ENCODE measurements around the gene PRR18. TPM values are rescaled to one million over a fixed set of nuclear protein-coding genes. Genes with fewer than 3 reads are reported as not detected.

PRR18 gene
- total RNA-seq, 1 experiment from 2014 or later: 0.23 TPM

- no peak for TF ChIP-seq POLR2AphosphoS5 (IDR thresholded peaks at IDR 0.05; ENCODE audit: low read depth, low read length)
- no peak for TF ChIP-seq SIN3A (IDR thresholded peaks at IDR 0.05; ENCODE audit: borderline replicate concordance, insufficient read depth, low read depth, low read length)
- no peak for TF ChIP-seq CTCF (IDR thresholded peaks at IDR 0.05)
- TF ChIP-seq TCF7L2 (IDR thresholded peaks at IDR 0.05; ENCODE audit: low read depth, low read length): no peak
- TF ChIP-seq, protein P1, sequence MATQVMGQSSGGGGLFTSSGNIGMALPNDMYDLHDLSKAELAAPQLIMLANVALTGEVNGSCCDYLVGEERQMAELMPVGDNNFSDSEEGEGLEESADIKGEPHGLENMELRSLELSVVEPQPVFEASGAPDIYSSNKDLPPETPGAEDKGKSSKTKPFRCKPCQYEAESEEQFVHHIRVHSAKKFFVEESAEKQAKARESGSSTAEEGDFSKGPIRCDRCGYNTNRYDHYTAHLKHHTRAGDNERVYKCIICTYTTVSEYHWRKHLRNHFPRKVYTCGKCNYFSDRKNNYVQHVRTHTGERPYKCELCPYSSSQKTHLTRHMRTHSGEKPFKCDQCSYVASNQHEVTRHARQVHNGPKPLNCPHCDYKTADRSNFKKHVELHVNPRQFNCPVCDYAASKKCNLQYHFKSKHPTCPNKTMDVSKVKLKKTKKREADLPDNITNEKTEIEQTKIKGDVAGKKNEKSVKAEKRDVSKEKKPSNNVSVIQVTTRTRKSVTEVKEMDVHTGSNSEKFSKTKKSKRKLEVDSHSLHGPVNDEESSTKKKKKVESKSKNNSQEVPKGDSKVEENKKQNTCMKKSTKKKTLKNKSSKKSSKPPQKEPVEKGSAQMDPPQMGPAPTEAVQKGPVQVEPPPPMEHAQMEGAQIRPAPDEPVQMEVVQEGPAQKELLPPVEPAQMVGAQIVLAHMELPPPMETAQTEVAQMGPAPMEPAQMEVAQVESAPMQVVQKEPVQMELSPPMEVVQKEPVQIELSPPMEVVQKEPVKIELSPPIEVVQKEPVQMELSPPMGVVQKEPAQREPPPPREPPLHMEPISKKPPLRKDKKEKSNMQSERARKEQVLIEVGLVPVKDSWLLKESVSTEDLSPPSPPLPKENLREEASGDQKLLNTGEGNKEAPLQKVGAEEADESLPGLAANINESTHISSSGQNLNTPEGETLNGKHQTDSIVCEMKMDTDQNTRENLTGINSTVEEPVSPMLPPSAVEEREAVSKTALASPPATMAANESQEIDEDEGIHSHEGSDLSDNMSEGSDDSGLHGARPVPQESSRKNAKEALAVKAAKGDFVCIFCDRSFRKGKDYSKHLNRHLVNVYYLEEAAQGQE (IDR thresholded peaks at IDR 0.05; ENCODE audit: insufficient read depth in 1 of 2, low read depth in 2 of 2, low read length in 1 of 2): no peak
- in situ Hi-C loops (cut with HindIII; ENCODE audit: low pct_unique_long_range_greater_than_20kb, low sequenced_read_pairs) (no loop called here), intact Hi-C loops (cut with micrococcal nuclease; ENCODE audit: unreplicated experiment) (no loop called here)
- ATAC-seq: no peak
- DNase-seq (ENCODE audit: low read depth, low spot score): no peak
- ChIA-PET POLR2A (no interaction called here), CTCF (no interaction called here)
- H3K4me3 ChIP-seq (ENCODE audit: low read depth in 2 of 2, low read length in 2 of 2): no peak overlapping the region
- H3K4me1 ChIP-seq (ENCODE audit: control insufficient read depth, insufficient read depth, low read length): no peaks in the 10 kb centered on the region
- no peaks in the 10 kb centered on the region for H3K36me3 ChIP-seq (ENCODE audit: control insufficient read depth, insufficient read depth, low read length)
- peaks cover 9% of the 10 kb centered on the region for H3K27me3 ChIP-seq (ENCODE audit: control insufficient read depth, insufficient read depth, low read length)
- H3K9me3 ChIP-seq (ENCODE audit: control insufficient read depth, insufficient read depth, low read depth, low read length): no peaks in the 10 kb centered on the region
- no TSS peak for BruUV-seq (replicated peaks)
- no peak overlapping the region for H3K27ac ChIP-seq (ENCODE audit: low read length)
Measured at GRCh38 chr6:166297606-166298005, 10.6 kb downstream of the PRR18 start.

GRCh38 chr6:166296035-166296883 lies 11.9 kb downstream of the PRR18 start:
- TF ChIP-seq SIN3A (IDR thresholded peaks at IDR 0.05; ENCODE audit: borderline replicate concordance, insufficient read depth, low read depth, low read length) (no peak), CTCF (IDR thresholded peaks at IDR 0.05) (no peak), POLR2AphosphoS5 (IDR thresholded peaks at IDR 0.05; ENCODE audit: low read depth, low read length) (no peak), TCF7L2 (IDR thresholded peaks at IDR 0.05; ENCODE audit: low read depth, low read length) (no peak)
- TF ChIP-seq, protein P1 (IDR thresholded peaks at IDR 0.05; ENCODE audit: insufficient read depth in 1 of 2, low read depth in 2 of 2, low read length in 1 of 2): no peak
- Histone ChIP-seq H3K27ac (ENCODE audit: low read length) (no peak overlapping the region), H3K27me3 (ENCODE audit: control insufficient read depth, insufficient read depth, low read length) (peaks cover 12% of the 10 kb centered on the region), H3K36me3 (ENCODE audit: control insufficient read depth, insufficient read depth, low read length) (no peaks in the 10 kb centered on the region), H3K4me3 (ENCODE audit: low read depth in 2 of 2, low read length in 2 of 2) (no peak overlapping the region), H3K9me3 (ENCODE audit: control insufficient read depth, insufficient read depth, low read depth, low read length) (no peaks in the 10 kb centered on the region), H3K4me1 (ENCODE audit: control insufficient read depth, insufficient read depth, low read length) (no peaks in the 10 kb centered on the region)
- intact Hi-C loops (cut with micrococcal nuclease; ENCODE audit: unreplicated experiment) (no loop called here), in situ Hi-C loops (cut with HindIII; ENCODE audit: low pct_unique_long_range_greater_than_20kb, low sequenced_read_pairs) (no loop called here)
- ChIA-PET CTCF (interaction anchor here (0.6 kb wide), 1 partner anchor 105 kb away, joined by 3 read pairs; no protein-coding TSS in a partner anchor), POLR2A (no interaction called here)
- no peak for DNase-seq (ENCODE audit: low read depth, low spot score)
- no TSS peak for BruUV-seq (replicated peaks)
- no peak for ATAC-seq
